ENCODE data around the gene HIRA.

GRCh38 chr22:19466126-19466716 is 34.7 kb upstream of the HIRA start:
- TF ChIP-seq SETDB1 (IDR thresholded peaks at IDR 0.05; ENCODE audit: low read length) (no peak), ATF2 (CRISPR knock-in tag; IDR thresholded peaks at IDR 0.05) (no peak), POLR2A (conservative IDR thresholded peaks at IDR 0.05) (peak; percentile 51), PATZ1 (CRISPR knock-in tag; IDR thresholded peaks at IDR 0.05; ENCODE audit: borderline replicate concordance) (no peak), CTCF (IDR thresholded peaks at IDR 0.05 in 2 of 3, conservative IDR thresholded peaks at IDR 0.05 in 1 of 3; ENCODE audit: insufficient read depth in 2 of 3, low read depth in 1 of 3, low read length in 3 of 3) (no peak), RFX1 (IDR thresholded peaks at IDR 0.05) (no peak), TARDBP (IDR thresholded peaks at IDR 0.05) (no peak), ZNF165 (CRISPR knock-in tag; IDR thresholded peaks at IDR 0.05; ENCODE audit: borderline replicate concordance) (no peak), COPS2 (conservative IDR thresholded peaks at IDR 0.05) (no peak), RCOR1 (IDR thresholded peaks at IDR 0.05; ENCODE audit: borderline replicate concordance in 1 of 2, low read depth in 2 of 2, low read length in 2 of 2) (no peak), EZH2 (IDR thresholded peaks at IDR 0.05; ENCODE audit: borderline replicate concordance, low read depth, low read length) (no peak)
